HuH-7.5 (cell line): ENCODE data around the gene HSPB2.
"Not testable (repeated sequence)": the region's sequence is repeated elsewhere in the genome, so short reads cannot be mapped to it uniquely, and the experiment has no call there.

Experiments
- DNase-seq: peaks from one replicate; pipeline ENCODE4 v3.0.0; 2011; ENCODE audit warnings: low spot score

HSPB2 gene, protein sequence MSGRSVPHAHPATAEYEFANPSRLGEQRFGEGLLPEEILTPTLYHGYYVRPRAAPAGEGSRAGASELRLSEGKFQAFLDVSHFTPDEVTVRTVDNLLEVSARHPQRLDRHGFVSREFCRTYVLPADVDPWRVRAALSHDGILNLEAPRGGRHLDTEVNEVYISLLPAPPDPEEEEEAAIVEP

DNA sequence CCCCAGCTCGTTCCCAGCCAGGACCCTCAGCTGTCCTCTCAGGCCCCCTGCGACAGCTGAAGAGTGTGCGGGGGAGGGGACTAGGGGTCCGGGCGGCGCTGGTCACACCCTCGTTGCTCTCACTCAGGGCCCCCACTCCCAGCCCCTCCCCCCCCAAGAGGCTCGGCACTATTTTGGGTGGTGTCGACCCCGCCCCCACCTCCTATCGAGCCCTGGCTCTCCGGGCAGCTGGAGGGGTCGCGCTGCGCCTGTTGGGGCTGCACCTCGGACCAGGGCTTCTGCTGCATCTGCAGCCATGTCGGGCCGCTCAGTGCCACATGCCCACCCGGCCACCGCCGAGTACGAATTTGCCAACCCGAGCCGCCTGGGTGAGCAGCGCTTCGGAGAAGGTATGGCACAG, at the start of gene HSPB2:
HSPB2 (plus strand) TSS at position 200 of the 400 bp plus-strand sequence; CDS start at position 296, 96 bp downstream.
- no peak for DNase-seq

DNA sequence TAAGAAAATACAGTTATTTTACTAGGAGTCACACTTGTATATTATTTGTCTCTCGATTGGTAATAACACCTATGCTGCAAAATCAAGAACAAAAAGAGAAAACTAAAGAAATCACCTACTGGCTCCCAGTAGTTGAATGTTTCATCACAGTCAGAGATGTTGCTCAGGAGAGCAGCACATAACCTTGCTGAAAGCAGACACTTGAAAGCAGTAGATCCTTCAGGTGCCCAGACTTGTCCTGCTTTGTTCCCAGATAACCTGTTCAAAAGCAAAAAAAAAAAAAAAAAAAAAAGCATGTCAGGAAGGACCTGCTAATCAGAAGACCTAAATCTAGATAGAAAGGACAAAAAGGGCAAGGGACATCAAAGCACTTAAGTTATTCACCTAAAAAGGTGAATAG, 42.4 kb upstream of the HSPB2 start:
- DNase-seq = no peak

DNA sequence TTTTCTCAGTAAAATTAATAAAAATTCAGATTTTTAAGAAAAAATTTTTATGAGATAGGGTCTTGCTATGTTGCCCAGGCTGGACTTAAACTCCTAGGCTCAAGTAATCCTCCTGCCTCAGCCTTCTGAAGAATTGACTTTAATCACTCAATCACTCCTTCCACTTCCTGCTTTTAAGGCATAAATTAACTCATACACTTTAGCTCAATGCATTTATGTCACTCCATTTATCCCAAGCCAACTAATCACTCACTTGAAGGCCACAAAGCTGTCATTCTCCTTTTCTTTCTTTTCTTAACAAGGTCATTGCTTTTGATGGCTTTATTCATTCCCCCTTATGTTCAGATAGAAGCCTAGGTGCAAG, 42.0 kb upstream of the HSPB2 start:
- DNase-seq = no peak

DNA sequence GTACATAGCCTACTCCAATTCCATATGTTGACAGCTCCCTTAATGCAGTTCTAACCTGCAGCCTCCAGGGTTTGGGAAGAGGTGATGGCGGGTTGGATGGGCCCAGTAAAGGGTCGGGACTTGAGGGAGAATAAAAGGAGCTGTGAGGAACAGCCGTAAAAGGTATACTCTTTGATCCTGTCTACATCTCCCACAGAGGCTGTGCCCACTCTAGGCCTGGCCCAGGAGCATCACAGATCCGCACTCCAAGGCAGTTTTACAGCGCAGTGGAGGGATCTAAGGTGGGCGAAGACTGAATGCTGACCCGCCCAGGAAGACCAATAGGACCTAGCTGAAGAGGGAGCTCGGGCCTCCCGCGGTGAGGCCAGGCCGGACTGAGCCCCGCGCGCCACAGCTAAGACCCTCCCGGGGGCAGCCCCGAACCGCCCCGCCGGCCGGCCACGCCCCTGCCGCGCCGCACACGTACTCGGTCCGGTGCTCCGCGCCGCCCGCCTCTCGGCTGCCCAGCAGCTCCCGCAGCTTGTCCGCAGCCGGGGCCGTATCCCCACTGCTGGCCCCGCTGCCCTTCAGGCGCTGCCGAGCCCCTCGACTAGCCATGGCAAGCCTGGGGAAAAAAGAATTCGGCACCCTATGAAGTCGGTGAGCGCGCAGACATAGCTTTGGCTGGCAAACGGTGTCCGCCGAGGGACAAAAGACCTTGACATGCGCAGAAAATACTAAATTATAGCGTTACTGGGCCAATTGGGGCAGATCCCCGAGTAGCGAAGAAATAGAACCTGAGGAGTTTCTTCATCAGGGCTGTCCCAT, 41.4 kb upstream of the HSPB2 start, which contains the start of gene ALG9:
ALG9 (minus strand) TSS at position 696 of the 807 bp plus-strand sequence; CDS start at position 597, 99 bp downstream.
- DNase-seq = peak; percentile 50

DNA sequence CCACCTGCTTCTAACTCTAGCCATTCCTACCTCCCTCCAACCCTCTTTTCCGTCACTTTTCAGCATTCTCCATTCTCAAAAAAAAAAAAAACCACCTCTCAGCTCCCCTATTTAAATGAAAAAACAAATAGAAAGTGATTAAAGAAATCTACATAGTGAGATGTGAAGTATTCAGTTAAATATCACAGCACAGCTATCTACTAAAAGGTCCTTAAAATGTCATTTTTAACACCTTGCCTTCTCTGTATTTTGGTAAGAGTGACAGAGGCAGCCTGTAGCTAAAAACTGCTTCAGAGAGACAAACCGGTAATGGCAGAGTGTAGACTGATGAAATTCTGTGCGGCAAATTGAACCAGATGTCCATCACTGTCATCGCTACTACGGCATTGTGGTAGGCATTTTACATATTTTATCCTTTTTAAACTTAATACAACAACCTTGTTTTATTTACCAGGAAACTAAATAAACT, 40.8 kb upstream of the HSPB2 start:
- no peak for DNase-seq

DNA sequence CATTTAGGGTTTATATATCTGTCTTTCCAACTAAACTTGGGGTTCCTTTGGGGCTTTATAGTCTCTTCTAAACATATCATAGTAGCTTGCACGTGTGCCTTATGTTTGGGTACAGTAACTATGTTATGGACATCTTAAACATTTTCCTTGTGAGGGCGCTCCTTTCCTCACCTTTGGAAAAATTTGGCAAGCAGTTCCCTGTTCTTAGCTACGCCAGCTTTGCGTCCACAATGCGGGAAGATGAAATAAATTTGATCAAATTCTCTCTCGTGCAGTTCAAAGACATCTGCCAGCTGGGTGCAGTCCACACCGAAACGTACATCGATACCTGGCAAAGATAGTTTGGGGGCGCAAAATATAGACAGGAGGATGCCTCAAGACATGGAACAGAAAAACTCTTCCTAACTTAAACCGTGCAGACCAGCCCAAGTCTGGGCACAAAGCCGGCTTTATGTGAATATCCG, 34.1 kb upstream of the HSPB2 start:
- DNase-seq = no peak

DNA sequence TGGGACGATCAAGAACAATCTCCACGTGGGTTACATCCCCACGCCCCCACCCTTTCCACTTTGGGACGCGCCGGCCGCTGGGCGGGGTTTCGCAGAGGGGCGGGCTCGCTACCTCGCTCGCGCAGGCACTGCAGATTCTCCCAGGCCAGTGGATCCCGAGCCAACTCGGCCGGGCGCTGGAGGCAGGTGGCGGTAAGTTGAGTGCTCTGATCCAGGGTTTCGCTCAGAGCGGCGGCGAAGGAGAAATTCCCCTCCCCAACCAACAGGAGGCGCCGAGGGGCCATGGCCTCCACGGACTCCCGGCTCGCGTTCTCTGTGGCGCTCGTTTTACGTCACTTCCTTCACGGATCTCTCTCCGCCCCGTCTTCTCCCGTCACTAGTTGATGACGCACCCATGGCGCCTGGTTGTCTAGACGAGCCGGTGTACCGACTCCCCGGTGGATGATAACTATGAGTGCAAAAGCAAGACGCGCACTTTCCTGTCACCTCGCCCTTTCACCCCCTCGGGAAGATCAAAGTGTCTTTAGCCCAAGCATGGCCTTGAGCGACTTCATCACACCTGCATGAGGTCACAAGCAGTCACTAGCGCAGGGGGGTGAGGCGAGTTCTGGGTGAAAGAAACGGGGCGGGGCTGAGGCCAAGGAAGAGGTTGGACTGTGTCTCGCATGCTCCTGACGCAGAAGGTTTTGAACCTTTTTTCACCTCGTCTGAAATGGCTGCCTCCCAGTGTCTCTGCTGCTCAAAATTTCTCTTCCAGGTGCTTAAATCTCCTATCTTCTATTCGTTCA, 33.5 kb upstream of the HSPB2 start, which contains the start of the genes CFAP68 and FDXACB1:
CFAP68 (plus strand) TSS at position 693 of the 788 bp plus-strand sequence; CDS start at position 713, 20 bp downstream.
FDXACB1 (minus strand) TSS at position 317 of the 788 bp plus-strand sequence; CDS start at position 284, 33 bp downstream.
- DNase-seq = peak; percentile 63

DNA sequence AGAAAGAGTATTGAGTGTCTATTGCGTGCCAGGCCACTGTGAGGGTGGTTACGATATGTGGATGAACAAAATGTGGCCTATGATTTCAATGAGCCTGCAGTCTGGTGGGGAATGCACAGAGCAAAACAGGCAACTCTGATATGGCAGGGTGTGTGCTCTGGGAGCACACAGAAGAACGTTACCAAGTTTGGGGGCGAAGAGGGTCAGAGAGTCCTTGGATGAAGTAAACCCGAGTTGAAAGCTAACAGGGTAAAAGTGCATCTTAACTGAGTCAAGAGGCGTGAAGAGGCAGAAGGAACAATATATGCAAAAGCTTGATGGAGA, 32.9 kb upstream of the HSPB2 start:
- DNase-seq = no peak

DNA sequence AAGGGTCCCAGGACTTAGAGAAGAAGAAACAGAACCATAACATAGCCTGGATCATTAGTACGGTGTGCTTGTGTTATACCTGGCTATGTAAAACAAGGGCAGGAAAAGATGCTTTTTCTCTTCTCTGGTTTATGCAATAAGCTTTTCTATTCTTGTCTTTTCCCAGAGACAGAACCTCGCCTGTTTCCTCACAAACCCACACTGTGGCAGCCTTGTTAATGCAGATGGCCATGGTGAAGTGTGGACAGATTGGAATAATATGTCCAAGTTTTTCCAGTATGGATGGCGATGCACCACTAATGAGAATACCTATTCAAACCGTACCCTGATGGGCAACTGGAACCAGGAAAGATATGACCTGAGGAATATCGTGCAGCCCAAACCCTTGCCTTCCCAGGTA, 30.3 kb upstream of the HSPB2 start:
- no peak for DNase-seq

DNA sequence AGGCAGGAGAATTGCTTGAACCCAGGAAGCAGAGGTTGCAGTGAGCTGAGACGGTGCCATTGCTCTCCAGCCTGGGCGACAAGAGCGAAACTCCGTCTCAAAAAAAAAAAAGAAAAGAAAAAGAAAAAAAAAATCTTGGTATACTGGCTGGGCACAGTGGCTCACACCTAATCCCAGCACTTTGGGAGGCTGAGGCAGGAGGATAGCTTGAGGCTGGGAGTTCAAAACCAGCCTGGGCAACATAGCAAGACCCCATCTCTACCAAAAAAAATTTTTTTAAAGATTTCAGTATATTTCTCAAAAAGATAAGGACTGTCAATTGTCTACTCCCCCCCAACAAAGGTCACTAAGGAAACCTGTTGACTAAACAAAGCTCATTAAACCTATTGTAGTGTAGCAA, 27.5 kb upstream of the HSPB2 start:
- DNase-seq = not testable (repeated sequence)

DNA sequence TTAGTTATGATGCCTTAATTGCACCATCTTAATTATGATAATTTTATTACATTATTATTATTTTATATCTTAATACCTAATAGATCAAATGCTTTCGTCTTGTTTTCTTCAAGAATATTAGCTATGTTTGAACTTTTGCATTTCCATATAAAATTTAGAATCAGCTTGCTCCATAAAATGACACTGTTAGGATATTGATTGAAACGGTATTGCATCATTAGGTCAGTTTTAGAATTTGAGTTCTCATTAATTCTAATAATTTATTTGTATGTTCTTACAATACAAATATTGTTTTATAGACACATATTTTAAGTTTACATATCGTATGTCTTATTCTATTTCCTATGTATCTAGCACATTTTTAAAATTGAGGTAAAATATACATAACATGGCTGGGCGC, 26.5 kb upstream of the HSPB2 start:
- no peak for DNase-seq

DNA sequence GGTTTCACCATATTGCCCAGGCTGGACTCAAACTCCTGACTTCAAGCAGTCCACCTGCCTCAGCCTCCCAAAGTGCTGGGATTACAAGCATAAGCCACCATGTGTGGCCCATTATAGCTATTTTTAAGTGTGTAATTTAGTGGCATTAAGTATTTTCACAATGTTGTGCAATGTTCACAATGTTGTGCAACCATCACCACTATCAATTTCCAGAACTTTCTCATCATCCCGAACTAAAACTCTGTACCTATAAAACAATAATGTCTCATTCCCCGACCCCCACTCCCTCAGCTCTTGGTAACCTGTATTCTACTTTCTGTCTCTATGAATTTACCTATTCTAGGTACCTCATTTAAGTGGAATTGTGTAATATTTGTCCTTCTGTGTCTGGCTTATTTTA, 25.7 kb upstream of the HSPB2 start:
- no peak for DNase-seq

DNA sequence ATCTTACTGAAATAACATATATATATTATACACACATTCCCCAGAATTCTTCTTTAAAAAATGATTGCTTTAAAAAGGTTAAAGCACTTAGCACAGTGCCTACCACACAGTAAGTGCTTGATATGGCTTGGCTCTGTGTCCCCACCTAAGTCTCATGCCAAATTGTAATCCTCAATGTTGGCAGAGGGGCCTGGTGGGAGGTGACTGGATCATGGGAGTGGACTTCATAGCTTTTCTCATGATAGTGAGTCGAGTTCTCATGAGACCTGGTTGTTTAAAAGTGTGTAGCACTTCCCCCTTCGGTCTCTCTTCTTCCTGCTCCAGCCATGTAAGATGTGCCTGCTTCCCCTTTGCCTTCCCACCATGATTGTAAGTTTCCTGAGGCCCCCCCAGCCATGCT, 7.1 kb upstream of the HSPB2 start:
- DNase-seq = no peak

DNA sequence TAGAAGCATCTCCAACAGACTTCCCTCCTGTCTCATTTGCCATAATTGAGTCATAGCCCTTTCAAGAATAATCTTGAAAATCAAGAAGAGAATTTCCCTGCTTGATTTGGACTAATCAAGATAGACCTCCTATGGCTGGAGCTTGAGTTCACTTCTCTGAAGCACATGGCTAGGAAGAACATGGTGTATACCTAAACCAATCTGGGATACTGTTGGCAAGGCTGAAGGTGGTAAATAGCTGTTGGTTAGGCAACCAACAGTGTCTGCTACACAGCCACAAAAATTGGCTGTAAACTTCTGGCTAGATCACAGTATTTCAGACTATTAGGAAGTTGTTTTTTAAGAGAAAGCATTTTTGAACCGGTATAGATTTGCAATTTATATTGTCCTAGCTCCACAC, 5.9 kb upstream of the HSPB2 start:
- DNase-seq = no peak

DNA sequence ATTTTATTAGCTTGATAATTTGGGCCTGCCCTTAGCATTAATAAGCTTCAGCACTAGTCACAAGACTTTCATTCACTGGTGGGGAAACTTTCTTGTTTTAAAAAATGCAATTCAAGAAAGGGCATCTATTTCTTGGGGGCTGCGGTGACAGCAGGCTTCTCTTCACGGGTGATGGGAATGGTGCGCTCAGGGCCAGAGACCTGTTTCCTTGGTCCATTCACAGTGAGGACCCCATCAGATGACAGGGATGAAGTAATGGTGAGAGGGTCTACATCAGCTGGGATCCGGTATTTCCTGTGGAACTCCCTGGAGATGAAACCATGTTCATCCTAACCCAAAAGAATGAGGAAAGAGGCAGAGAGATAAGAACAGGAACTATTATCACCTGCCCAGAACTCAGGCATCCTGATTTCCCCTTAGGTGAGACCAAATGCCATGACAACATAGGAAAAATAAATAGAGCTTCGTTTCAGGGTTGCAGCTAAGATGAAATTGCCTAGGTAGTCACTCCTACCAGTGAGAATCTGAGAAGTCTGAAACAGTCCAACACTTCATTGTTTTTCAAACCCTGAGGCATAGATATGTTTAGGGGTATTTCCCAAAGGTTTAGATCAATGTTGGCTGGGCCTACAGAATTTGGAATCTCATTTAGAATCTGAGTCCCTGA, 3.8 kb upstream of the HSPB2 start:
- DNase-seq = no peak

DNA sequence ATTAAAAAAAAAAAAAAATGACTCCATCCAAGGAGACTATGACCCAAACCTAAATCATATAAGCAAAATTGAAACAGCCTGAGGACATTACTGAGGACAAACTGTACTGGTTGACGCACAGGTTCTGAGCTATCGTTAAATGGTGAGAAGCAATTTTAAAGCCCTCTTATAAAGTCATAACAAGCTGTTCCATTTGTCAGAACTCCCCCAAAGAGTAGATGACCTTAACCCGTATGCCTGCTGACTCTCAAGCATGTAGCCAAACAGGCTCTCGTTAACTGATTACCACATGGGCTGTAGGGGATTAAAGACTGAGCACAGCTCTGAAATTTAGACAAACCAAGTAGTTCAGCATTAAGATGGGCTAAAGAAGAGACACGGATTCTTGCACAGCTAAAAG, 3.2 kb upstream of the HSPB2 start:
- DNase-seq = no peak

DNA sequence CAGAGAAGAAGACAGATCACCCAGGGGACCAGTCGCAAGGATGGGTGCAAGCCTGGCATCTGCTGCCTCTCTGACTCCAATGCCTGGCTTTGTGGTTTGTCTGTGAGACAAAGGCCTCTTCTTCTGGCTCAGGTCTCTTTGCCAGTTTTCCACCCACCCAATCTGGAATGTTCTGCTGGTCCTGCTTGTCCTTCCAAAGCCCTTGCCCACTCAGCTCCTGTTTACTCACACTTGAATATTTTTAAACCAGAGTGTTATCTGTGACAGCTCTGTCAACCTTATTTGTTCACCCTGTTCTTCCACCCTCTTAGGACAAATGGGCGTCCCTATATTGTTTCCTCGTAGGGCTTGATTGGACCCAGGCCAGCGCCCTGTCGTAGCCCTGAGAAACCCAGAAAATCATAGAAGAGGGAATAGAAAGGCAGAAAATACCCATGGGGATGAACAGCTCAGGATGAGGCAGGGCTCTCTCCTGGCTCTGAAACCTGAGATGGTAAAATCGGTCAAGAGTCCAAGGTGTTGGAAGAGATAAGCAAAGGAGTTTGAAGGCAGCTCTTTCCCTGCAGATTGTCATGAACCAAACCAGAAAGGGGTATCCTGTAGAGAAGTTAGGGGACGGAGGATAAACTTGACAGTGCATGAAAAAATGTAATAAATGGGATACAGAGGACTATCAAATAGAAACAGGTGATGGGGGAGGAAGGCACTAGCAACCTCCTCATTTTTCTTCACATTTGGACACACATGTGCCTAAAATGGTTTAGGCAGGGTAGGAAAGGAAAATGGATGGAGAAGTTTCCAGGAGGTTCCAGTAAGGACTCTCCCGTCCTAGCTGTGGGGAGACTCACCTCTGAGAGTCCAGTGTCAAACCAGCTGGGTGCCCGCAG, 1.6 kb upstream of the HSPB2 start:
- no peak for DNase-seq

DNA sequence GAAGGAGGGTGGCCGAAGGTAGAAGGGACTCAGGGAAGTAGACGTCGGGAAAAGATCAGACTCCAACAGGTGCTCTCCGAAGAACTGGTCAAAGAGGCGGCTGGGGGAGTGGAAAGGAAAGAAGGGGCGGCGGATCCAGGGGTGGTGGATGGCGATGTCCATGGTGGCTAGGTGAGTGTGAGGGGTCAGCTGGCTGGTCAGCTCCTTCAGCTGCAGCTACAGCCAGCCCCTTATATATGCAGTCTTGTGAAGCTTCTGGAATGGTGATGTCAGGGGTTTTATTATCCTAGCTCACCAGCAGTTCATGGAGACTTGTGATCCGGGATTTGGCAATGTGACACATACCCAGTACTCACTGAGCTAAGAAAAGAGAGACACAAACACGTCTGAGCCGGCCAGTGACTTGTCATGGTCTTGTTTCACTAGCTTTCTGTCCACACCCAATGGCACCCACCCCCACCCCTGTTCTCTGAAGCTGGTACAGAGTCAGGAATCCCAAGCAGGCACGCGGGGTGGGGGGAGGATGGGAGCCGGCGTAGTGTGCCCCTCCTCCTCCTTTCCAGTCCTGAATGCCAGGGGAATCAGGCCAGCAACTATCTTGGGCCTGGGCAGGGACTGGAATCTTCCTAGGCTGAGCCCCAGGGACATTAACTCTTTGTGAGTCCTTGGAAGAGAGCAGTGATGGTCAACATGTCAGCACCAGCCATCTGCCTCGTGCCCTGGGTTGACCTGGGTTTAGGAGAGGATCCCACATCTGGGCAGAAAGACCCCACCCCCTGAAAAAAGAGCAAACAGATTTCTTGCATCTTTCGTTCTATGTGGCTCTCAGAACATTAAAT, 752 bp upstream of the HSPB2 start, which contains the start of gene CRYAB:
CRYAB (minus strand) TSS at position 208 of the 839 bp plus-strand sequence; CDS start at position 162, 46 bp downstream.
- no peak for DNase-seq

DNA sequence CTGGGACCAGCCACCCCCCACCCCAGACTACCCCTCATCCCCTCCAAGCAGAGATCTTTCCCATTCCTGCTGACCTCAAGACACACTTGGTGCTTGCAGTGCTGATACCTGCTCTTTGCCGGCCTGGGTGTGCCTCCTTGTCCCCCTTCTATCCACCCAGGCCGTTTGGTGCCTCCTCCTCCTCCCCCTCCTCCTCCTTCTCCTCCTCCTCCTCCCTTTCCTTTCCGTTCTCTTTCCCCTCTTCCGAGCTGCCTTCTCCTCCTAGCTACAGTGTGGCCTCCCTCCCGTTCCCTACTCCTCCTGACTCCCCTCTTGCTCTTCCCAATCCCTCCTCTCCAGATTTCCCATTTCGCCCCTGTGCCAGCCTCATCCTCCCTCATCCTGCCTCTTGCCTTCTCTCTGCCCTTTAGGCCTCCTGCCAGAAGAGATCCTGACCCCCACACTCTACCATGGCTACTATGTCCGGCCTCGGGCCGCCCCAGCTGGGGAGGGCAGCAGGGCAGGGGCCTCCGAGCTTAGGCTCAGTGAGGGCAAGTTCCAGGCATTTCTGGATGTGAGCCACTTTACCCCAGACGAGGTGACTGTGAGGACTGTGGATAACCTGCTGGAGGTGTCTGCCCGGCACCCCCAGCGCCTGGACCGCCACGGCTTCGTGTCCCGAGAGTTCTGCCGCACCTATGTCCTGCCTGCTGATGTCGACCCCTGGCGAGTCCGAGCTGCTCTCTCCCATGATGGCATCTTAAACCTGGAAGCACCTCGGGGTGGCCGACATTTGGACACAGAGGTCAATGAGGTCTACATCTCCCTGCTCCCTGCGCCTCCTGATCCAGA, 712 bp downstream of the HSPB2 start:
- no peak for DNase-seq
